ENCODE measurements around the gene PIGO.
A peak's percentile ranks its signal among the peaks of the same experiment; 100 is the strongest.

Gene PIGO

GRCh38 chr9:35096035-35096849, at the start of gene PIGO:
PIGO (minus strand) TSS chr9:35096591; CDS start chr9:35095565, 1,026 bp downstream.
- DNase-seq (ENCODE audit: low read depth in 1 of 2, low spot score in 1 of 2) = peak; percentile 77 to 85

GRCh38 chr9:35142037-35142436, 45.6 kb upstream of the PIGO start:
- no peak for DNase-seq (ENCODE audit: low read depth in 1 of 2, low spot score in 1 of 2)

GRCh38 chr9:35140093-35140492, 43.7 kb upstream of the PIGO start:
- no peak for DNase-seq (ENCODE audit: low read depth in 1 of 2, low spot score in 1 of 2)

GRCh38 chr9:35136866-35137265, 40.5 kb upstream of the PIGO start:
- DNase-seq (ENCODE audit: low read depth in 1 of 2, low spot score in 1 of 2) = no peak

- DNase-seq (ENCODE audit: low read depth in 1 of 2, low spot score in 1 of 2) = no peak
Observed at GRCh38 chr9:35135988-35136387, 39.6 kb upstream of the PIGO start.

GRCh38 chr9:35134920-35135319, 38.5 kb upstream of the PIGO start:
- no peak for DNase-seq (ENCODE audit: low read depth in 1 of 2, low spot score in 1 of 2)

- peak; percentile 54 to 68 for DNase-seq (ENCODE audit: low read depth in 1 of 2, low spot score in 1 of 2)
Observed at GRCh38 chr9:35116898-35117551, 20.6 kb upstream of the PIGO start.

GRCh38 chr9:35116539-35116897, 20.1 kb upstream of the PIGO start:
- DNase-seq (ENCODE audit: low read depth in 1 of 2, low spot score in 1 of 2) = no peak

- DNase-seq (ENCODE audit: low read depth in 1 of 2, low spot score in 1 of 2) = peak; percentile 73 to 86
Observed at GRCh38 chr9:35115680-35116538, 19.5 kb upstream of the PIGO start, which contains the start of gene ATOSB. ATOSB (minus strand) TSS chr9:35115862; CDS start chr9:35108274, 7,588 bp downstream.

- DNase-seq (ENCODE audit: low read depth in 1 of 2, low spot score in 1 of 2) = no peak
Observed at GRCh38 chr9:35114840-35115628, 18.6 kb upstream of the PIGO start.

GRCh38 chr9:35114113-35114839, 17.9 kb upstream of the PIGO start:
- DNase-seq (ENCODE audit: low read depth in 1 of 2, low spot score in 1 of 2) = peak in 1 of 2 donors; percentile 36

- no peak for DNase-seq (ENCODE audit: low read depth in 1 of 2, low spot score in 1 of 2)
Observed at GRCh38 chr9:35112257-35113020, 16.0 kb upstream of the PIGO start.

- DNase-seq (ENCODE audit: low read depth in 1 of 2, low spot score in 1 of 2) = peak; percentile 92 to 93
Observed at GRCh38 chr9:35111001-35111933, 14.9 kb upstream of the PIGO start.

- no peak for DNase-seq (ENCODE audit: low read depth in 1 of 2, low spot score in 1 of 2)
Observed at GRCh38 chr9:35110327-35110761, 14.0 kb upstream of the PIGO start.

GRCh38 chr9:35108946-35109575, 12.7 kb upstream of the PIGO start:
- no peak for DNase-seq (ENCODE audit: low read depth in 1 of 2, low spot score in 1 of 2)

GRCh38 chr9:35108461-35108860, 12.1 kb upstream of the PIGO start:
- DNase-seq (ENCODE audit: low read depth in 1 of 2, low spot score in 1 of 2) = no peak

Measured in stimulated activated CD4-positive, alpha-beta T cell treated with anti-CD3 and anti-CD28 coated beads, Interleukin-15, amount 100 ng/mL, for 1 hour (primary cell).